ENCODE data around the gene RNF152. TPM values are rescaled to one million over a fixed set of nuclear protein-coding genes. Genes with fewer than 3 reads are reported as not detected.

Gene RNF152
- total RNA-seq, 3 donors from 2014 or later, result 61.0 to 99.8 (median 98.0) TPM

GRCh38 chr18:61772293-61772848 lies 120.4 kb downstream of the RNF152 start:
- TF ChIP-seq, protein P1, sequence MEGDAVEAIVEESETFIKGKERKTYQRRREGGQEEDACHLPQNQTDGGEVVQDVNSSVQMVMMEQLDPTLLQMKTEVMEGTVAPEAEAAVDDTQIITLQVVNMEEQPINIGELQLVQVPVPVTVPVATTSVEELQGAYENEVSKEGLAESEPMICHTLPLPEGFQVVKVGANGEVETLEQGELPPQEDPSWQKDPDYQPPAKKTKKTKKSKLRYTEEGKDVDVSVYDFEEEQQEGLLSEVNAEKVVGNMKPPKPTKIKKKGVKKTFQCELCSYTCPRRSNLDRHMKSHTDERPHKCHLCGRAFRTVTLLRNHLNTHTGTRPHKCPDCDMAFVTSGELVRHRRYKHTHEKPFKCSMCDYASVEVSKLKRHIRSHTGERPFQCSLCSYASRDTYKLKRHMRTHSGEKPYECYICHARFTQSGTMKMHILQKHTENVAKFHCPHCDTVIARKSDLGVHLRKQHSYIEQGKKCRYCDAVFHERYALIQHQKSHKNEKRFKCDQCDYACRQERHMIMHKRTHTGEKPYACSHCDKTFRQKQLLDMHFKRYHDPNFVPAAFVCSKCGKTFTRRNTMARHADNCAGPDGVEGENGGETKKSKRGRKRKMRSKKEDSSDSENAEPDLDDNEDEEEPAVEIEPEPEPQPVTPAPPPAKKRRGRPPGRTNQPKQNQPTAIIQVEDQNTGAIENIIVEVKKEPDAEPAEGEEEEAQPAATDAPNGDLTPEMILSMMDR (IDR thresholded peaks at IDR 0.05), result no peak
- intact Hi-C loops (cut with DNase I, micrococcal nuclease), result no loop called here
- ATAC-seq (no peak), DNase-seq (no peak)
- no peaks in the 10 kb centered on the region for H3K9me3 ChIP-seq
- no peaks in the 10 kb centered on the region for H3K36me3 ChIP-seq (ENCODE audit: low read depth)
- no peaks in the 10 kb centered on the region for H3K4me1 ChIP-seq (ENCODE audit: low read depth)
- H3K4me3 ChIP-seq, result no peak overlapping the region

DNA sequence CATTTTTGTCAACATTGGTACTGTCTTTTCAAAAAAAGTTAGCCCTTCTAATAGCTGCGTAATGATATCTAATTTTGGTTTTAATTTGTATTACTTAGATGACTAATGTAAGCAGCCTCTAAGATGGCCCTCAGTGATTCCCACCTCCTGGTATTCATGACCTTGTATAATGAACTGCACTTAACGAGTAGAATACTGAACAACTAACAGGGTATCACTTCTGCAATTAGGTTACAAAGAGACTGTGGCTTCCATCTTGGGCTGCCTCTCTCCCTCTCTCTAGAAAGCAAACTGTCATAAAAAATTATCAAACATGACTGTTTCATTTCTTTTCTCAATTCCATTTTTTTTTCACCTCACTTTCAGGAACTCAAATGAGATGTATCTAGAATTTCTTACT lies 120.9 kb downstream of the RNF152 start:
- ATAC-seq, result no peak
- intact Hi-C loops (cut with DNase I, micrococcal nuclease), result no loop called here
- Histone ChIP-seq H3K4me1 (ENCODE audit: low read depth) (no peaks in the 10 kb centered on the region), H3K9me3 (no peaks in the 10 kb centered on the region), H3K36me3 (ENCODE audit: low read depth) (no peaks in the 10 kb centered on the region), H3K4me3 (no peak overlapping the region)
- TF ChIP-seq, protein P1 (IDR thresholded peaks at IDR 0.05), result no peak
- DNase-seq, result no peak

- TF ChIP-seq, protein P1 (IDR thresholded peaks at IDR 0.05), result no peak
- H3K4me1 ChIP-seq (ENCODE audit: low read depth), result no peaks in the 10 kb centered on the region
- H3K9me3 ChIP-seq, result no peaks in the 10 kb centered on the region
- intact Hi-C loops (cut with DNase I, micrococcal nuclease), result no loop called here
- no peaks in the 10 kb centered on the region for H3K36me3 ChIP-seq (ENCODE audit: low read depth)
- DNase-seq (no peak), ATAC-seq (no peak)
- no peak overlapping the region for H3K4me3 ChIP-seq
These were observed 122.5 kb downstream of the RNF152 start for GRCh38 chr18:61770279-61770678.

GRCh38 chr18:61766266-61766884 lies 126.4 kb downstream of the RNF152 start:
- TF ChIP-seq, protein P1 (IDR thresholded peaks at IDR 0.05), result no peak
- Histone ChIP-seq H3K9me3 (no peaks in the 10 kb centered on the region), H3K4me3 (no peak overlapping the region), H3K36me3 (ENCODE audit: low read depth) (no peaks in the 10 kb centered on the region), H3K4me1 (ENCODE audit: low read depth) (no peaks in the 10 kb centered on the region)
- intact Hi-C loops (cut with DNase I, micrococcal nuclease), result no loop called here
- ATAC-seq (no peak), DNase-seq (no peak)

GRCh38 chr18:61765097-61765496 lies 127.7 kb downstream of the RNF152 start:
- intact Hi-C loops (cut with DNase I, micrococcal nuclease), result no loop called here
- DNase-seq (no peak), ATAC-seq (no peak)
- Histone ChIP-seq H3K36me3 (ENCODE audit: low read depth) (no peaks in the 10 kb centered on the region), H3K9me3 (no peaks in the 10 kb centered on the region), H3K4me1 (ENCODE audit: low read depth) (no peaks in the 10 kb centered on the region), H3K4me3 (no peak overlapping the region)
- TF ChIP-seq, protein P1 (IDR thresholded peaks at IDR 0.05), result no peak
